Measurements from ENCODE around the gene GLP2R. TPM values are rescaled to one million over a fixed set of nuclear protein-coding genes. Genes with fewer than 3 reads are reported as not detected.

GLP2R gene
- total RNA-seq, 4 donors from 2014 or later: 0.21 to 0.87 (median 0.59) TPM; not detected in 1

GRCh38 chr17:9937901-9938300, 112.2 kb downstream of the GLP2R start:
- no peaks in the 10 kb centered on the region for H3K27me3 ChIP-seq
- peaks cover 0 to 25% (median 11%) of the 10 kb centered on the region in 4 donors for H3K4me1 ChIP-seq
- H3K36me3 ChIP-seq: peaks cover 0 to 86% (median 6%) of the 10 kb centered on the region in 3 donors
- TF ChIP-seq CTCF (IDR thresholded peaks at IDR 0.05) (no peak), POLR2A (IDR thresholded peaks at IDR 0.05) (no peak), EP300 (IDR thresholded peaks at IDR 0.05) (no peak)
- no peak for DNase-seq (ENCODE audit: low spot score in 2 of 2)
- peaks cover 0 to 13% (median 0%) of the 10 kb centered on the region in 4 donors for H3K9me3 ChIP-seq
- H3K27ac ChIP-seq: peak overlapping the region; percentile 37 to 69 (median 54)
- no peak overlapping the region for H3K4me3 ChIP-seq
- 88 to 90% methylated on average over 9 of the region's 9 CpGs for WGBS, 2 donors

GRCh38 chr17:9938764-9939163, 113.0 kb downstream of the GLP2R start:
- TF ChIP-seq CTCF (IDR thresholded peaks at IDR 0.05) (no peak), EP300 (IDR thresholded peaks at IDR 0.05) (no peak), POLR2A (IDR thresholded peaks at IDR 0.05) (no peak)
- Histone ChIP-seq H3K36me3 (peaks cover 0 to 85% (median 6%) of the 10 kb centered on the region in 3 donors), H3K4me1 (peaks cover 0 to 25% (median 11%) of the 10 kb centered on the region in 4 donors), H3K27me3 (no peaks in the 10 kb centered on the region), H3K27ac (peak overlapping the region in 1 of 4 donors; percentile 66), H3K9me3 (peaks cover 0 to 13% (median 0%) of the 10 kb centered on the region in 4 donors), H3K4me3 (no peak overlapping the region)
- 63 to 94% methylated on average over 1 of the region's 1 CpG for WGBS, 2 donors
- no peak for DNase-seq (ENCODE audit: low spot score in 2 of 2)

- Histone ChIP-seq H3K4me1 (peaks cover 0 to 22% (median 11%) of the 10 kb centered on the region in 4 donors), H3K36me3 (peaks cover 0 to 83% (median 6%) of the 10 kb centered on the region in 3 donors), H3K4me3 (no peak overlapping the region), H3K9me3 (peaks cover 0 to 13% (median 0%) of the 10 kb centered on the region in 4 donors), H3K27me3 (no peaks in the 10 kb centered on the region), H3K27ac (no peak overlapping the region)
- no peak for DNase-seq (ENCODE audit: low spot score in 2 of 2)
- 73 to 77% methylated on average over 9 of the region's 9 CpGs for WGBS, 2 donors
- TF ChIP-seq CTCF (IDR thresholded peaks at IDR 0.05) (no peak), POLR2A (IDR thresholded peaks at IDR 0.05) (no peak), EP300 (IDR thresholded peaks at IDR 0.05) (no peak)
Observed at GRCh38 chr17:9940841-9941240, 115.1 kb downstream of the GLP2R start.

- Histone ChIP-seq H3K9me3 (peaks cover 0 to 13% (median 0%) of the 10 kb centered on the region in 4 donors), H3K4me1 (peaks cover 0 to 17% (median 11%) of the 10 kb centered on the region in 4 donors), H3K36me3 (peaks cover 0 to 82% (median 6%) of the 10 kb centered on the region in 3 donors), H3K27me3 (no peaks in the 10 kb centered on the region), H3K4me3 (no peak overlapping the region), H3K27ac (no peak overlapping the region)
- no peak for TF ChIP-seq POLR2A (IDR thresholded peaks at IDR 0.05)
- TF ChIP-seq EP300 (IDR thresholded peaks at IDR 0.05): no peak
- TF ChIP-seq CTCF (IDR thresholded peaks at IDR 0.05): no peak
- no peak for DNase-seq (ENCODE audit: low spot score in 2 of 2)
- WGBS, 2 donors: 89 to 93% methylated on average over 13 of the region's 13 CpGs
Observed at GRCh38 chr17:9941305-9941704, 115.6 kb downstream of the GLP2R start.

Other genes starting within 250 kb of the GLP2R start
- gene CFAP52, start 249.3 kb upstream of the GLP2R start, total RNA-seq: 1 to 10 TPM in 1 of 4 donors, under 1 TPM in 2, not detected in 1; 0.22 to 1.6 (median 0.30) TPM
- under 1 TPM; 0.20 to 0.84 (median 0.26) TPM for gene USP43, start 180.4 kb upstream of the GLP2R start, total RNA-seq
- gene DHRS7C, start 34.3 kb upstream of the GLP2R start, total RNA-seq: not detected
- not detected for gene GSG1L2, start 3.8 kb upstream of the GLP2R start, total RNA-seq
- not detected for gene RCVRN, start 79.3 kb downstream of the GLP2R start, total RNA-seq